Measurements from ENCODE around the gene LYPD6.
A peak's percentile ranks its signal among the peaks of the same experiment; 100 is the strongest.

- TF ChIP-seq CTCF (IDR thresholded peaks at IDR 0.05; ENCODE audit: borderline replicate concordance, extremely low read depth, low read length, poor library complexity, severe bottlenecking): peak; percentile 15
- no peak for TF ChIP-seq EZH2 (IDR thresholded peaks at IDR 0.05; ENCODE audit: borderline replicate concordance, low read depth, low read length, severe bottlenecking)
Observed at GRCh38 chr2:149329068-149329467, 1.3 kb upstream of the LYPD6 start.
